Urothelium cell line (cell line): Measurements from ENCODE around the gene CASK.

Source experiments
- DNase-seq: peaks from one replicate; pipeline ENCODE4 v3.0.0; 2011; ENCODE audit warnings: low spot score, mixed read lengths
- FAIRE-seq: peaks from 2 replicates; lab custom pipeline; 2011; peaks lifted over from hg19 to GRCh38; lab: Jason Lieb, UNC

The CASK gene

GRCh38 chrX:41912923-41913322 lies 10.4 kb downstream of the CASK start:
- DNase-seq (no peak), FAIRE-seq (no peak)

DNA sequence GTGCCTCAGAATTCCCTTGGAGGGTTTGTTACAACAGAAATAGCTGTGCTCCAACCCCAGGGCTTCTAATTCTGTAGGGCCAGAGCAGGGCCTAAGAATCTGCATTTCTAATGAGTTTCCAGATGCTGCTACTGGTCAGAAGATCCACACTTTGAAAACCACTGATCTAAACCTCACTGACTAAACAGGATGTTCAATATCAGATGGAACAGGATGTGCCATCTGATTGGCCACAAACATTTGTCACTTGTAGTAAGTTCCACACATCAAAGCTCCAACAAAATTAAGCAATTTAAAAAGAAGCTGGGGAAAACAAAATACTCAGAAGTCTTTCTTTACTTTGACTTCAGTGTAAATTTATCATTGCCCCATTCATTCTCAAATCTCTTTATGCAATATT lies 14.3 kb downstream of the CASK start:
- DNase-seq (no peak), FAIRE-seq (no peak)

- DNase-seq = no peak
- no peak for FAIRE-seq
These were observed 16.7 kb downstream of the CASK start for GRCh38 chrX:41906515-41907187.

DNA sequence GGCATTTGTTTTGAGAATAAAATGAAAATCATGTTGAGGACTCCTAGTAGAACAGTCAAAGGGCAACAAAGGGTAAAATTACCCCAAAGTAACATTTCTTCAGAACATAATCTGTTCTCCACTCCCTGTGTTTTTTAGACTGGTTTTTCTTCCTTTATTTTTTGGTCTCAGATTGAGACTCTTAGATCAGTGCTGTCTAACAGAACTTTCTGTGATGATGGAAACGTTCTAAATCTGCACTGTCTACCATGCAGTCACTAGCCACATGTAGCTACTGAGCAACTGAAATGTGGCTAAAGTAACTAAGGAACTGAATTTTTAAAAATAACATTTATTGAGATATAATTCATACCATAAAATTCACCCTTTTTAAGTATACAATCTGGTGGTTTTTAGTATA lies 19.8 kb downstream of the CASK start:
- no peak for DNase-seq
- no peak for FAIRE-seq

DNA sequence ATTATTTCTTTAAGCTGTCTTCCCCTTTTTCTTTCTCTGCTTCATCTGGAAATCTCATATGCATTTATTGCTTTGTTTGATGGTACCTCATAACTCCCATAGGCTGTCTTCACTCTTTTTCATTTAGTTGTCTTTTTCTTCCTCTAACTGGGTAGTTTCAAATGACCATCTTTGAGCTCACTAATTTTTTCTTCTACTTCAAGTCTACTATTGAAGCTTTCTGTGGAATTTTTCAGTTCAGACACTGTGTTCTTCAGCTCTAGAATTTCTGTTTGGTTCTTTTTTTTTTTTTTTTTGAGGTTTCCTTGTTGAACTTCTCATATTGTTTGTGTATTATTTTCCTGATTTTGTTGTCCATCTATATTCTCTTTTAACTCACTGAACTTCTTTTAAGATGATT lies 23.0 kb downstream of the CASK start:
- no peak for DNase-seq
- FAIRE-seq = no peak

DNA sequence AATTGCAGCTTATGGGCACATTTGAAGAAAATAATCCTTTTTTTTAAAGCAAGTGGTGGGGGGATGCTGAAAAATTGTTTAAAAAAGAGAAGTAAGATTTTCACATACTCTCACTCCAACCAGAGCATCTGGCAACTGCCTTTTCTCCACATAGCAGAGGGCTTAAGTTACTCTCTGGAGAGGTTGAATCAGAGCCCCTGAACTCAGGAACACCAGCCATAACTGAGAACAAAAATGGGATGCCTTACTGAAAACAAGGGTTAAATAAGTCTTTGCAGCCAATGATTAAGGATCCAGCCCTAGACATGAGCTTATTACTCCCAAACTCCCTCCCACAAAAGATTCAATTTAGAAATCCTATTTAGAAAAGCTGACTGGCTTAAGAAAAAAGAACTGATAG lies 27.5 kb downstream of the CASK start:
- DNase-seq (no peak), FAIRE-seq (no peak)

DNA sequence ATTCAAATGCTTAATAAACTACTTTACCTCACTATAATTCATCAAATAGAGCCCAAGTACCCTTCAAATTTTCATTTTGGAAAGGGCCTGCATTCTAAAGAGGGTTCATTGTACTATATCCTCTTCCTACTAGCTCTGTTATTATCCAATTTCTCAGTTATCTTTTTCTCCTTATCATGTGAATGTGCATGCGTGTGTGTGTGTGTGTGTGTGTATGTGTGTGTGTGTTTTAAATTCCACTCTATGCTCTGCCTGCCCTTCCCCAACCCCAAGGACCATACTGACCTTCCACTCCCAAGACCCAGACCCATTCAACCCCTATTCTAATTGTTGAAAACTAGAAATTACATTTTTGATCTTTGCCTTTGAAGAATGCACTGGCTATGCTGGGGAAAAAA lies 33.3 kb downstream of the CASK start:
- DNase-seq (no peak), FAIRE-seq (no peak)

DNA sequence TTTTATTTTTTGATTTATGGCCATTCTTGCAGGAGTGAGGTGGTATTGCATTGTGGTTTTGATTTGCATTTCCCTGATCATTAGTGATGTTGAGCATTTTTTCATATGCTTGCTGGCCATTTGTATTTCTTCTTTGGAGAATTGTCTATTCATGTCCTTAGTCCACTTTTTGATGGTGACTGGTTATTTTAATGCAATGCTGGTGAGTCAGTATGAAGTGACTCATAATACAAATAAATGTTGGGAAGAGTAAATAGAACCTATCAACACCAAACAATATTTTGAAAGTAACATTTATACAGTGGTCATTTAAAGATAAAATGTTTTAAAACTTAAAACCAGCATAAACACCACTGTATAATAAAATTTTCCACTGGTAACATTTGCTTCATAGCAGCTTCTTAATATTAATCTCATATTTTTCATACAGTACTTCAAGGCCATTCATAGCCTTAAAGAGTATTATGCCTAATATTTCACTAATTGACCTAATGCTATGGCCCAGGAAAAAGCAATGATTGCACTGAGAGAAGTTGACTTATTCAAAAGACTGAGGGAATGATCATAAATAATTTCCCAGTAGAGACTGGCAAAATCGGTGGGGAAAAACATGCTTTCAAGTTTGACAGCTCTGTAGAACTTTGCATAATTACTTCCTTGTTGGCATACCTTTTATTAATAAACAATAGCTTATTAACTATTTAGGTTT lies 33.9 kb downstream of the CASK start:
- DNase-seq = no peak

DNA sequence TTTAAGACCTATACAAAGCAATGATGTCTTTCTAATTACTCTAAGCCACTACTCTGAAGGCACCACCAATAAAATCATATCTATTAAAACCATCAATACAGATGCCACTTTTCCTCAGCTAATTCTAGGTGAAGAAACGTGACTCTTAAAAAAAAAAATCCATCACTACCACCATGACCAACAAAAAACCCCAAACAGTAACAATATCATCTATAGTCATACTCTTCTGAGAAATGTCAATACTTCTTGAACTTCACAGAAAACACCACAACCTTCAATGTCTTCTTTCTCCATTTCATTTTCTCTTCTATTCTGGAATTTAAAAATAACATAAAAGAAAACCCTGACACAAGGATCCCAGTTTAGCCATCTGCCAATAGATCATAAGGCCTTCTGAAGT lies 35.7 kb downstream of the CASK start:
- no peak for FAIRE-seq
- DNase-seq = no peak

More for the DNA sequence above, 33.9 kb downstream of the CASK start:
- no peak for FAIRE-seq

GRCh38 chrX:41885724-41886123 lies 37.6 kb downstream of the CASK start:
- DNase-seq (no peak), FAIRE-seq (no peak)

- DNase-seq = no peak
- no peak for FAIRE-seq
These were observed 42.2 kb downstream of the CASK start for GRCh38 chrX:41881166-41881565.

- DNase-seq (no peak), FAIRE-seq (no peak)
These were observed 46.2 kb downstream of the CASK start for GRCh38 chrX:41877167-41877566.

DNA sequence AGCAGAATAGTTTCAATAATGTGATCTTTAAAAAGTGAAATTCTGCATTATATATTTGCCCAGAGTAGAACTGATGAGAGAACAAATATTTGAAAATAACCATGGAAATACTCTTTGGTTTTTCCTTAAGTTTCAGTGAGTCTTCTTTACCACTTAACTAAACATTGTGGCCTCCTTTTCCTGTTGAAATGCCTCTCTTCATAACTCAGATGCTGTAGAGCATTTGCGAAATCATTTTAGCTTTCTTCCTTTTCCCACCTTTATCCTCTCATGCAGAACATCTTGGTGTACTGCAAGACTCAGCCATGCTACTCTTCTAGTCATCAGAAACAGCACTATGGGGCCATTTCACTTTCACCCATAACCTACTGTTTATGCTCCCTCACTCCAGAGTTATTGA lies 48.2 kb downstream of the CASK start:
- DNase-seq (no peak), FAIRE-seq (no peak)

- DNase-seq (no peak), FAIRE-seq (no peak)
These were observed 52.6 kb downstream of the CASK start for GRCh38 chrX:41870719-41871151.

DNA sequence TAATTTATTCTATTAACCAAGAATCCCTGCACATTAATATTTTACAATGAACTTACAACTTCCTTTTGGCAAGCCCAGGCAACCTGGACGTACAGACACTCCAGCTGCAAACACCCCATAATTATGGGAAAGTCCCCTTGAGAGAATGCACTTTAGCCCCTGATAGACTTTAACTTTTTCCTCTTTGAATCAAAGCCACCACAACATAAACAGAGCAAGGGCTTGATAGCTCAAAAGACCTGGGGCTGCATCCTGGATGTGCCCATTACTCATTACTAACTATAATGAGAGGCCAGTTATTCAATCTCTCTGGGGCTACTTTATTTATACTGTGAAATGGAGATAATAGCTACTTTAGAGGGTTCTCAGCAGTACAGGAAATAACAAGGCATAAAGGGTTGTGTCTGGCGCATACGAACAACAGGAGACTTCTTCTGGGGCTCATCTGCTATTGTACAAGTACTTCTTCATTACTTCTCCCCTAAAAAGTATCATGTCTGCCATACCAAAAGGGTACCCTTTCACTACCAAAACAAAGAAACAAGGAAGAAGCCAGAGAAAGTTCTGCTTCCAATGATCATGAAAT lies 54.9 kb downstream of the CASK start:
- no peak for DNase-seq
- no peak for FAIRE-seq

DNA sequence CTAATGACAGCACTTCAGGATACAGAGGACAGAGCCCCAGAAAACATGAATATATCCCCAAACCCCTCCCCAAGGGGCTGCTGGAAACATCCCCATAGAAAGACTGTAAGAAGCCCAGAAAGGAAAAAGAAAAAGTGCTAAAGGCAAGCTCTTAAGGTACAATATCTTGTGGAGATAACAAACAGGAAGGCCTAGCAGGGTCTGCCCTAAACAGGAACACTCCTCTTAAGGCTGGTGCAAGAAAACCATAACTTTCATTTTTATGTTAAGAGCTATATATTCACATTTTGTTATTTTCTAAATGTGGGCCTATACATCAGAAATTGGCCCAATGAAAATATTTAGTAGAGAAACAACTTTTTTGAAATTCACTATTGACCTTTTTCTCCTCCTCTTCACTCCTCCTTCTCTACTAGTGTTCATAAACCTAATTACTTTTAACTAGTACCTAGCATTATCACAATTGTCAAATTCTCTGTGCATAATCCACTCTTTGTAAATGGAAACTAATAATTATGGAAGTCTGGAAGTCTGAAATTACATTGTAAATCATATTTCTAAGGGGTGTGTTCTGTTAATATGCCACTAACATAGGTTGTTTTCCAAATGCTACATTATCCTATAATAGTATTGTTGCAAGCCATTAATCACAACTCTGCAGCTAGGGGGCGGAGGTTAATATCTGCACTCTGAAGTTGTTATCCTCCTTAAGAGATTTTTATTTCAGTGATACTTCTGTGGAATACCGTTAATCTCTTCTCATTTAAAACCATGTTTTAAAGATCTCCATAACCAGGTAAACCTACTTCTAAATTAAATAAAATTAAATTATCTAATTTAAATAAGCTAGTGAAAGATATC lies 59.8 kb downstream of the CASK start:
- FAIRE-seq = no peak
- no peak for DNase-seq

- no peak for FAIRE-seq
- no peak for DNase-seq
These were observed 60.7 kb downstream of the CASK start for GRCh38 chrX:41862562-41863184.

DNA sequence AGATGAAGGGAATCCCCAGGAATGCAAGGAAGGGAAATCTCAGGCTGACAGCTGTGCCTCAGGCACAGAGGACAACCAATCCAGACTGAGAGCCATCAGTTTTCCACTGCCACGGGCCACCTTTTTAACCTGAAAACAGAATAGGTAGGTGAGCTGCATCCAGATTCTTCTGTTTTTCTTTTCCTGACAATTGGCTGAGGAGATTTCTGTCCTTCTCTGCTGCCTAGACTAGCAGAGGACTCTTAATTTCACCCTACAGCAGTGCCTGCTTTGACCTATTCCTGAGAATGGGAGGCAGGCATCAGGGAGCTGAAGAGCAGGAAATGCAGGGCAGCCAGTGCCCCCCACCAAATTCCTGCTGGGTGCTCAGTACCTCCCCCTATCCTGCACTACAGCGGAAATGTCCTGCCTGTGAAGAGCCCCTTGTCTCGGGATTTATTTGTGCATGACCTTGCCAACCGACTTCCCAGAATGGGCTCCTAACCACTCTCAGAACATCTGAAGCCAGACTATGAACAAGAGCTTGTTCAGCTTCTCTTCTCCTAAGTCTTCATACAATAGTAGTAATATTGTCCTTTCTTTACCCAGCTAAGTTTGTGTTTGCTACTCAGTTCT lies 65.1 kb downstream of the CASK start:
- DNase-seq (no peak), FAIRE-seq (no peak)

- FAIRE-seq = no peak
These were observed 65.7 kb downstream of the CASK start for GRCh38 chrX:41857670-41858069.

DNA sequence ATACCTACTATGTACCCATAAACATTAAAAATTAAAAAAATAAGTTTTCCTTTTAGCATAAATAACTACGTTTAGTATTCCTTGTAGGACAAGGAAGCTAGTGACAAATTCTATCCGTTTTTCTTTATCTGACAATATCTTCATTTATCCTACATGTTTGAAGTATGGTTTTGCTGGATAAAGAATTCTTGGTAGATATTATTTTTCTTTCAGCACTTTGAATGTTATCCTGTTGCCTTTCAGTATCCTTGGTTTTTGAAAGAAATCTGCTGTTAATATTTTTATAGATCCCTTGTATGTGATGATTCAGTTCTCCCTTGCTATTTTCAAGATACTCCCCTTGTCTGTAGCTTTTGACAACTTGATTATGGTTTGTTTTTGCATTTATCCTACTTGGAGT lies 76.6 kb downstream of the CASK start:
- FAIRE-seq (no peak), DNase-seq (no peak)

More at GRCh38 chrX:41857670-41858069, 65.7 kb downstream of the CASK start:
- no peak for DNase-seq
